Gastroesophageal sphincter (tissue), 3 donors: ENCODE data around the gene KCNH2.

Experiments used
- CTCF ChIP-seq, 4 experiments: fragments of 200-600 bp in 2 of 4; fragments of 450-650 bp in 2 of 4; sonication (generic) in 1 of 4; IDR thresholded peaks; one replicate each; pipeline ENCODE4 v1.5.1; 2017 to 2019; ENCODE audit warnings: antibody characterized with exemption in 4 of 4, mild to moderate bottlenecking in 2 of 4, moderate library complexity in 2 of 4
- EP300 ChIP-seq: sonication (generic); formaldehyde crosslinking; IDR thresholded peaks from one replicate; pipeline ENCODE4 v1.6.1; 2017; ENCODE audit warnings: antibody characterized with exemption, mild to moderate bottlenecking

- TF ChIP-seq CTCF (IDR thresholded peaks at IDR 0.05) (no peak), EP300 (no peak)
Observed at GRCh38 chr7:150962290-150962552, 15.9 kb downstream of the KCNH2 start.
